GM06990 (cell line): ENCODE results near the gene EIF2B2.

Source experiments
- DNase-seq: peaks from one replicate; pipeline ENCODE4 v3.0.0-alpha.2; 2011; ENCODE audit not compliant: insufficient read length; ENCODE audit errors: extremely low read depth
- H3K27me3 ChIP-seq: replicated peaks from 2 replicates; pipeline ENCODE4 v1.6.0; 2011; ENCODE audit warnings: low read length; ENCODE audit not compliant: control insufficient read depth, insufficient read depth
- H3K36me3 ChIP-seq: 2 replicates; pipeline ENCODE4 v1.5.1; 2011; ENCODE audit warnings: low read length; ENCODE audit not compliant: control insufficient read depth, insufficient read depth
- H3K4me3 ChIP-seq: replicated peaks from 2 replicates; pipeline ENCODE4 v1.5.1; 2011; ENCODE audit warnings: low read depth, mild to moderate bottlenecking, control low read depth, low read length
- TF ChIP-seq, protein P1 (sequence below): IDR thresholded peaks from 2 replicates; pipeline ENCODE4 v1.5.1; 2011; ENCODE audit warnings: low read length, control low read depth, mild to moderate bottlenecking, inconsistent platforms; ENCODE audit not compliant: insufficient read depth, poor library complexity, severe bottlenecking

The EIF2B2 gene

DNA sequence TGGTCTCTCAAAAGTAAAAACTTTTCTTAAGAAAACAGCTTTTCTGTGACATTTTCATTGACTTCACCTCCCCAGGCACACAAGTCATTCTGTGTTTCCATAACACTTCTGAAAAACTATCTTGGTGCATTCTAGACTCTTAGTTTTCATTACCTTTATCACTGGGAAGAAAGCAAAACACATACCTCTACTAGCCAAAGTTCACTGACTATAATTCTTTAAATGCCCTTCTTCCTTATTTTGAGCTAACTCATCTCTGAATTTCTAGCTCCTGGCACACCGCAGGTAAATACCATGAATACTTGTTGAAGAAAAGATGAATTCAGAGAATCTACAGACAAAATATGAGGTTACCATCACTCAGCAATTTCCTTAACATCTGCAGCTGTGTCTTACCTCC lies 27.4 kb downstream of the EIF2B2 start:
- Histone ChIP-seq H3K36me3 (peaks cover 4% of the 10 kb centered on the region), H3K4me3 (no peak overlapping the region), H3K27me3 (no peaks in the 10 kb centered on the region)
- no peak for DNase-seq
- TF ChIP-seq, protein P1, sequence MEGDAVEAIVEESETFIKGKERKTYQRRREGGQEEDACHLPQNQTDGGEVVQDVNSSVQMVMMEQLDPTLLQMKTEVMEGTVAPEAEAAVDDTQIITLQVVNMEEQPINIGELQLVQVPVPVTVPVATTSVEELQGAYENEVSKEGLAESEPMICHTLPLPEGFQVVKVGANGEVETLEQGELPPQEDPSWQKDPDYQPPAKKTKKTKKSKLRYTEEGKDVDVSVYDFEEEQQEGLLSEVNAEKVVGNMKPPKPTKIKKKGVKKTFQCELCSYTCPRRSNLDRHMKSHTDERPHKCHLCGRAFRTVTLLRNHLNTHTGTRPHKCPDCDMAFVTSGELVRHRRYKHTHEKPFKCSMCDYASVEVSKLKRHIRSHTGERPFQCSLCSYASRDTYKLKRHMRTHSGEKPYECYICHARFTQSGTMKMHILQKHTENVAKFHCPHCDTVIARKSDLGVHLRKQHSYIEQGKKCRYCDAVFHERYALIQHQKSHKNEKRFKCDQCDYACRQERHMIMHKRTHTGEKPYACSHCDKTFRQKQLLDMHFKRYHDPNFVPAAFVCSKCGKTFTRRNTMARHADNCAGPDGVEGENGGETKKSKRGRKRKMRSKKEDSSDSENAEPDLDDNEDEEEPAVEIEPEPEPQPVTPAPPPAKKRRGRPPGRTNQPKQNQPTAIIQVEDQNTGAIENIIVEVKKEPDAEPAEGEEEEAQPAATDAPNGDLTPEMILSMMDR = no peak

- no peak overlapping the region for H3K4me3 ChIP-seq
- DNase-seq = no peak
- no peaks in the 10 kb centered on the region for H3K27me3 ChIP-seq
- TF ChIP-seq, protein P1 = no peak
- peaks cover 4% of the 10 kb centered on the region for H3K36me3 ChIP-seq
Observed at GRCh38 chr14:75032939-75033338, 30.2 kb downstream of the EIF2B2 start.

GRCh38 chr14:75040507-75040906 lies 37.8 kb downstream of the EIF2B2 start:
- Histone ChIP-seq H3K4me3 (no peak overlapping the region), H3K36me3 (peaks cover 2% of the 10 kb centered on the region; the same call in 1 of the 2 replicates), H3K27me3 (no peaks in the 10 kb centered on the region)
- TF ChIP-seq, protein P1 = no peak
- DNase-seq = no peak

- Histone ChIP-seq H3K27me3 (no peaks in the 10 kb centered on the region), H3K36me3 (peaks cover 2% of the 10 kb centered on the region; the same call in 1 of the 2 replicates), H3K4me3 (no peak overlapping the region)
- no peak for DNase-seq
- TF ChIP-seq, protein P1 = no peak
Observed at GRCh38 chr14:75040959-75041358, 38.2 kb downstream of the EIF2B2 start.

GRCh38 chr14:75041613-75042012 lies 38.9 kb downstream of the EIF2B2 start:
- H3K36me3 ChIP-seq = peaks cover 2% of the 10 kb centered on the region; the same call in 1 of the 2 replicates
- TF ChIP-seq, protein P1 = no peak
- H3K27me3 ChIP-seq = no peaks in the 10 kb centered on the region
- no peak for DNase-seq
- H3K4me3 ChIP-seq = no peak overlapping the region

- no peak overlapping the region for H3K4me3 ChIP-seq
- no peak for DNase-seq
- peaks cover 2% of the 10 kb centered on the region; the same call in 1 of the 2 replicates for H3K36me3 ChIP-seq
- H3K27me3 ChIP-seq = no peaks in the 10 kb centered on the region
- TF ChIP-seq, protein P1 = no peak
Observed at GRCh38 chr14:75042035-75042434, 39.3 kb downstream of the EIF2B2 start.
